GM21423 (cell line): Measurements from ENCODE around the gene MYLK.
"Not testable (repeated sequence)": the region's sequence is repeated elsewhere in the genome, so short reads cannot be mapped to it uniquely, and the experiment has no call there.

ENCODE experiments used
- ATAC-seq: cut with Tn5 transposase; IDR thresholded peaks from one replicate; pipeline ENCODE4 v1.9.1; 2021; ENCODE audit warnings: mild to moderate bottlenecking, moderate library complexity; ENCODE audit not compliant: unreplicated experiment

Gene MYLK

DNA sequence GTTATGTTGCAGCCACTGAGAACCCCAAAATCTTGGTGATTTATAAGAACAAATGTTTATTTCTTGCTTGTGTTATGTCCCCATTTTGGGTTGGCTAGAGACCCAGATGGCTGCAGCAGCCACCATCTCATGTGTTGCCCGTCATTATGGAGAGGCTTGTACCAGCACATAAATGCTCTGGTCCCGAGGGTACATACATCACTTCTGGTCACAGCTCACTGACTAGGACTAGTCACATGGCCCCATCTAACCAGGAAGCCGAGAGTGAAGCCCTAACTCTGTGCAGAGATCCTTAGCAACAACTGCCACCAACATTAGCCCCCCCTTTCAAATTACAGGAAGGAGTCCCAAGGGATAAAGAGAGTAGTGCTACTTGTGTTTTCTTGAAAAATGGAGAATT is 273.8 kb downstream of the MYLK start:
- peak; percentile 91 for ATAC-seq

- ATAC-seq = no peak
These were observed 275.1 kb downstream of the MYLK start for GRCh38 chr3:123609063-123609462.

DNA sequence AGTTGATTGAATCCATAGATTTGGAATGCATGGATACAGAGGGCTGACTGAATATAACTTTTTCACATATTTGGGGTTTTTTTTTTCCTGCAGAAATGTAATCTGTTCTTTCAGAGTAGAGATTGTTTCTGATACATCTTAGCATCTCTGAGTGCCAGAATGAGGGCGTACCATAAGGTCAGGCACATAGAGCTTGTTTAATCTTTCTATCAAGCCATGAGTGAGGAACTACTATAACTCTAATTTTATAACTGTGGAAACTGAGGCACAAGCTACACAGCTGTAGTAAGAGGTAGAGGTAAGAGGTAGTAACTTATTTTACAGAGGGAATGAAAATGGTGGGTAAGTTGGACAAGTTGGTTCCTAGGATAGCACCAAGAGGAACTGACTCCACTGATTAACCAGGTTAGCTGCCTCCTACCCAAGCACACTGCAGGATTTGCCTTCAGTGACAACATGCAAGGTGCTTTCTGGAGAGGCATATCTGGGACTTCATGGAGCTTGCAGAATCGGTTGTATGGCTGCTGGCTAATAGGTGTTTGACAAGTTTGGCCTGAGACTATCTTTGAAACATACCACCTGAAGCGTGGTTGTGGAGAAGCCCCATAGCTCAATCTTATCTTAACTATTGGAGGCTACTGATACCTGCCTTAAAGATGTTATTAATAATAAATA is 275.7 kb downstream of the MYLK start:
- ATAC-seq = no peak

DNA sequence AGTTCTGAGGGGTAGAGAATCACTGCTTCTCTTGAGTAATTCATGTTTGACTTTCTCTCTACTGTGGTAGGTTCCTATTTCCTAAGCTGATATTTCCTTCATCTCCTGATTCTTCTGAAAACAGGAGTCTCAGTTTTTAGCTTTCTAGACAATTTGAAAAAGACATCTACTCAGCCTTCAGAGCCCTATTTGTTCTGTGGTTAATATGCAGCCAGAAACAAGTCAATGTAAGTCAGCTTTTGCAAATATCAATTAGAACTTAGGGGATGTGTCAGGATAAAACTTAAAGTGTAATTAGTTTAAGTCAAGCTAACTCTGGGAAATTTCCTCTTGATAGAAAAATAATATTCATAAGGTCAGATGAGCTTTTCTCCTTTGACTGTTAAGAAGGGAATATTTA is 277.6 kb downstream of the MYLK start:
- ATAC-seq = no peak

- ATAC-seq = peak; percentile 68
These were observed 278.3 kb downstream of the MYLK start for GRCh38 chr3:123605789-123606234.

GRCh38 chr3:123603153-123603552 is 281.0 kb downstream of the MYLK start:
- not testable (repeated sequence) for ATAC-seq

DNA sequence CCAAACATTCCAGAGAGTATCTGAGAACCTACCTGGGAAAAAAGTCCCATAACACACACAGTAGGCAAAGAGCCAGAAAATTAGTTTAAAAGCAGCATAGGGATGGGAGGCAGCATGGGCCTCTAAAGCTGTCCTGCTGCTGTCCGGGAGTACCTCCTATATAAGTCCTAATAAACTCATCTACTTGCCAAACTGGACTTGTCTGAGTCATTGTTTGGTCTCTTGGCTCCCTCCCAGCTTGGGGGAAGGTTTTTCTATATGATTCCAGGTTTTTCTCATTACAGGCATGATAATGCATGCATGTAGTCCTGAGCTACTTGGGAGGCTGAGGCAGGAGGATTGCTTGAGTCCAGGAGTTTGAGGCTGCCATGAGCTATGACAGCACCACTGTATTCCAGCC is 281.8 kb downstream of the MYLK start:
- no peak for ATAC-seq

GRCh38 chr3:123600863-123601262 is 283.3 kb downstream of the MYLK start:
- not testable (repeated sequence) for ATAC-seq

DNA sequence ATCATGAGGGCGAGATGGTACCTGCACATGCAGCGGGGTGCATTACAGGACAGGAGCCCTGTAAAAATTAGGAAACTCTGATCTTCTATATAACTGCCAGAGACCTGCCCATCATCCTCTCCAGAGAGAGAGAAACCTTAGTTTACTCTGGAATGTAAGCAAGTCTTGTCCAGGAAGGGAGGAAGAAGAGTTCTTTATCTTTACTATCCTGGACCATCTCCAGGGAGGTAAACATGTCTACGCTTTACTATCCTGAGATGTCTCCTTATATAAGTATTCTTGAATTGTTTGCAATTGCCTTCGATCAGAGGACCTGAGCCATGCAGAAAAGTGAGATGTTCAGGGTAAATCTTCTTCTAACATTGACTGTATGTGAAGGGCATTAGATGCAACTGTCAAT is 286.6 kb downstream of the MYLK start:
- no peak for ATAC-seq

DNA sequence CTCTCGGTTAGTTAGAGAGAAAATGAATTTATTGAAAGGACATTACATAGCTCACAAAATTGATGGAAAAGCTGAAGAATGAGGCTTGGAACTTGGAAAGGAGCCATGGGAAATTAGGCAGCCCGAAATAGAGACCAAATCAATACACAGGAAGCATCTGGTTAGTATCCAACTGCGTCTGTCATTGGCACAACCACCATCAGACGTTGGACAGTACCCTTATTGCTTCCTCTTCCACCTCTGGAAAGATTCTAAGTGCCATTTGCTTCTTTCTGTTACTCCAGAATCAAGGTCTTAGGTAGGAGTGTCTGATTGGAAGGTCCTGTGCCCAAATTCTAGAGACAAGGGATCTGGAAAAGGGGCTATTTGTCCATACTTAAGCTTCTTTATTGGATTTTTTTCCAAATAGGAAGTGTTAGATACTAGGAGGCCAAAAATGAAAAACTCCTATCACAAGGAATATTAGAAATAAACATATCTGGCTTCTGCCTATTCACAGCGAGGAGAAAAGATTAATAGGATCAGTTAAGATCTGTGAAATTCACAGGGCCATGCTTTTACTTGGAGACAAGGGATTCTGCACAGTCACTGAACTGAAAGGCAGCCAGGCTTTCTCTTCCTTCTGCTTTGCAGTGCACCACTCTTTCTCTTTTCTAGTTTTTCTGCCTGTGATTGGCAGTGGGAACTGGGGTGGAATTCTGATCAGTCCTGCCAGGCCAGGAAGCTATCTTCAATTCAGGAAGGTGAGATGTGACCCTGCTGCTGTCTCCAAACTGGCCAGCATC is 288.5 kb downstream of the MYLK start:
- no peak for ATAC-seq

DNA sequence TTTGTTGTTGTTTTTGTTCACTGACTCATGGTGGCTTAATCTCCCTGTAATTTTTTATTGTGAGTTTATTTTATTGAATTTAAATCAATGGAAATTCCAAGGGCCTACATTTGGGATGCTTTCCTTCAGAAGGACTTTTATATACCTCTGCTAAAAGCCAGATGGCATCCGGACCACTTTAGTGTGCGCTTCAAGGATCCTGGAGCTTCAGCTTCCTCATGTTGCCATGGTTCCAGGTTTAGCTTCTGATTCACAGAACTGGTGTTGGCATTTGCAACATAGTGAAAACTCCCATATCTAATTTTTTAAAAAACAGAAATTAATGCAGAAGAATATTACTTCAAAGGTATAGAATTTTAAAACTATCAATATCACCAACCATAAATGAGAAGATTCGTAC is 290.8 kb downstream of the MYLK start:
- no peak for ATAC-seq

DNA sequence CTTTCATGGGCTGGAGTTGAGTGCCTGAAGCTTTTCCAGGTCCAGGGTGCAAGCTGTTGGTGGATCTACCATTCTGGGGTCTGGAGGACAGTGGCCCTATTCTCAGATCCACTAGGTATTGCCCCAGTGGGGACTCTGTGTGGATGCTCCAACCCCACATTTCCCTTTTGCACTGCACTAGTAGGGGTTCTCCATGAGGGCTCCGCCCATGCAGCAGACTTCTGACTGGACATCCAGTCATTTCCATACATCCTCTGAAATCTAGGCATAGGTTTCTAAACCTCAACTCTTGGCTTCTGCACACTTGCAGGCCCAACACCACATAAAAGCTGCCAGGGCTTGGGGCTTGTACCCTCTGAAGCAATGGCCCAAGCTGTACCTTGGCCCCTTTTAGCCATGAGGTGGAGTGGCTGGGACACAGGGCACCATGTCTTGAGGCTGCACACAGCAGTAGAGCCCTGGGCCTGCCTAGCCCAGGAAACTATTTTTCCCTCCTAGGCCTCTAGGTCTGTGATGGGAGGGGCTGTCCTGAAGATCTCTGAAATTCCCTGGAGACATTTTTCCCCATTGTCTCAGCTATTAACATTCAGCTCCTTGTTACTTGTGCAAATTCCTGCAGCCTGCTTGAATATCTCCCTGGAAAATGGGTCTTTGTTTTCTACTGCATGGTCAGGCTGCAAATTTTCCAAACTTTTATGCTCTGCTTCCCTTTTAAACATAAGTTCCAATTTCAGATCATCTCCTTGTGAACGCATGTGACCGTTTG is 293.3 kb downstream of the MYLK start:
- no peak for ATAC-seq

DNA sequence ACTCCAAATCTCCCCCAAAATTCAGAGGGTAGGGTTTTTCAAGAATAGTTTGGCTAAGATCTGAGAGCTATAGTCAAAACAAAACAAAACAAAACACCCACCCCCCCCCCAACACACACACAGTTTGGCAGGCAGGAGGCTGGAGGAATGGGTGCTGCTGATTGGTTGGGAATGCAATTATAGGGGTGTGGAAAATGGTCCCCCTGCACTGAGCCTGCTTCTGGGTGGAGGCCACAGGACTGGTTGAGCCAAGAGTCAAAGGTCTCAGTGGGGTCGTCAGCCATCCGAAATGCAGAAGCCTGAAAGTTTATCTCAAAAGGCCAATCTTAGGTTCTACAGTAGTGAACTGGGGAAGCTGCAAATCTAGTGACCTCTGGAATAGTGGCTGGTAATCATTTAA is 296.7 kb downstream of the MYLK start:
- ATAC-seq = no peak

GRCh38 chr3:123586968-123587367 is 297.2 kb downstream of the MYLK start:
- ATAC-seq = no peak

GRCh38 chr3:123586131-123586530 is 298.0 kb downstream of the MYLK start:
- no peak for ATAC-seq

DNA sequence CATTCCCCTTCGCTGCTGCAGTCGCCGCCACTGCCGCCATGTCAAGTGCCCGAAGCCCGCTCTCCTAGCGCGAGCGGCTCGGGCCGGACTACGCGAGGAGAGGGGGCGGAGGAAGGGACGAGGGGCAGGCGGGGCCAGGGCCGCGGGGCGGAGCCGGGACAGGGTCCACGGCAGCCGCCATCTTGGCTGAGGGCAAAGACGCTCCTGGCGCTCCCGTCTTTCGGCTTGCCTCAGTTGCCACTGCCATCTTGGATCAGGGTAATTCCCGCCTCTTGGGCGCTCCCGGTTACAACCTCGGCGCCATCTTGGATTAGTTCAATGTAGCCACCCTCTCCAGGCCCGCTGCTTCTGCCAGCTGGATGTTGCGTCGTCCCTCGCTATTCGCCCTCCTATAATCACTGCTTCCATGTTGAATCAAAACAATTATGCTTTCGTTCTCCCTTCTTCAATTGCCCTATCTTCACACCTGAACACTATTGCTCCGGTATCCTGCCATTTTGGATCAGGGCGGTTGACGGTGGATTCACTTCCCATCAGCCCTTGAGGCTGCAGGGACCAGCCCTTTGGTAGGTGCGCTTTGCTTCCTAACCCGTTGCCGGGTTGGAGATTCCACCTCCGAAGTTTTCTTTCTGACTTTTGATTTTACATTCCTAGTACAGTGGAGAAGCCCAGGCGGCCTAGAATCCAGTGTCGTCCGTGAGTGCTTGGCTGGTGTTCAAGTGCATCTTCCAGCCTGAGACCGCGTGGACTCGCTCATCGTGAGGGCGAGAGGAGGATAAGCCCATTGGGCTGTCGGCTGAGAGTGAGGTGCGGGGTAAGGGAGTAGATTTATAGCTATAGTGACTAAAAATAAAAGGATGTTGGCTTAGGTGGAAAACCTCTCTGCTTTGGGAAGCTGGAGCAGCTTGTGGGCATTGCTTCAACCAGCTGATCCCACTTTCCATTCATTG is 298.9 kb downstream of the MYLK start, which contains the start of gene HACD2:
HACD2 (minus strand) TSS at position 66 of the 950 bp plus-strand sequence; CDS start at position 40, 26 bp downstream.
- ATAC-seq = peak; percentile 89

GRCh38 chr3:123584284-123584987 is 299.7 kb downstream of the MYLK start:
- ATAC-seq = peak; percentile 30

GRCh38 chr3:123583561-123583960 is 300.6 kb downstream of the MYLK start:
- ATAC-seq = no peak

DNA sequence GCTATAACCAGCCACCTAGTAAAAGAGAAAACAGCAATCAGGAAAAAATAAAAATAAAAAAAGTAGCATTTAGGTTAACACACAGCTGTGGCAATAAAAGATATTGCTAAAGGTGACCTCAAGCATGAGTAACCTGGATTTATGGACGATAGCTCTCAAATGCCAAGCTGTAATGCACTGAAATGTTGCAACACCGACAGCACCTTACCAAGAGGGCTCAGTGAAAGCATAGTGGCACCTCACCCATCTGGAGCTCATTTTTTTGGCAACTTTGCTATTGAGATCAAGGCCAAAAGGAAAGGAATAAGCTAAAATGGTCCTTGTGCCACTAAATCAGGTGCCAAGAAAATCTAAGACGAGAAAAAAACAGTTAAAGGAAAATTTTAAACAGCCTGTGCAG is 301.8 kb downstream of the MYLK start:
- ATAC-seq = no peak

DNA sequence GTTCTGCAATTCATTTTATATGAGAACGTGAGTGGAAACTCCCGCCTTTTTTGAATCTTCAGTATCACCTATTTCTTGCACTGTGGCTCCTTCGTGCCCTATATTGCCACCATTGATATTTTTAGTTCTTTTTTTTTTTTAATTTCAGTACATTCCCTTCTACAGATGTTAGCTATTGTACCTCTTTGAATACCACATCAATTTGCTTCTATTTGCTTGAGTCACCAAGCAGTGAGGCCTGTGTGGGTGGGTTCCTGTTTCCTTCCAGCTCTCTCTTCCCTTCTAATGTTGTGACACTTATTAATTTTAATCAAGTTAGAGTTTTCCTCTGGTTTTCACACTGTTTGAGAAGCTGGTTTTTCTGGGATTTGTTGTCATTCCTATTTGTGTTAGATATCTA is 308.0 kb downstream of the MYLK start:
- ATAC-seq = peak; percentile 49
